Muscle layer of colon (tissue), 2 donors: Measurements from ENCODE around the gene ELMOD2.

Experiments used
- H3K27ac ChIP-seq: one replicate; pipeline ENCODE4 v1.7.0; 2013; ENCODE audit warnings: low read depth, mild to moderate bottlenecking, low read length, moderate library complexity
- H3K27me3 ChIP-seq, 2 donors: one replicate each; pipeline ENCODE4 v1.7.0; 2013; ENCODE audit warnings: low read length in 2 of 2, mild to moderate bottlenecking in 2 of 2; ENCODE audit not compliant: insufficient read depth in 2 of 2, control insufficient read depth in 1 of 2
- H3K36me3 ChIP-seq: one replicate; pipeline ENCODE4 v1.7.0; 2013; ENCODE audit warnings: mild to moderate bottlenecking, low read length; ENCODE audit not compliant: insufficient read depth
- H3K4me1 ChIP-seq: one replicate; pipeline ENCODE4 v1.7.0; 2013; ENCODE audit warnings: mild to moderate bottlenecking, low read length; ENCODE audit not compliant: insufficient read depth
- H3K4me3 ChIP-seq, 2 donors: one replicate each; pipeline ENCODE4 v1.7.0; 2013; ENCODE audit warnings: low read length in 2 of 2, low read depth in 1 of 2, mild to moderate bottlenecking in 1 of 2, moderate library complexity in 1 of 2
- H3K9ac ChIP-seq: one replicate; pipeline ENCODE4 v1.7.0; 2013; ENCODE audit warnings: low read length
- H3K9me3 ChIP-seq: one replicate; pipeline ENCODE4 v1.7.0; 2013; ENCODE audit warnings: mild to moderate bottlenecking, low read length
- donor health status: abdominal sarcoma.
- donor health status: Adenocarcinoma of cecum.

ELMOD2 gene

DNA sequence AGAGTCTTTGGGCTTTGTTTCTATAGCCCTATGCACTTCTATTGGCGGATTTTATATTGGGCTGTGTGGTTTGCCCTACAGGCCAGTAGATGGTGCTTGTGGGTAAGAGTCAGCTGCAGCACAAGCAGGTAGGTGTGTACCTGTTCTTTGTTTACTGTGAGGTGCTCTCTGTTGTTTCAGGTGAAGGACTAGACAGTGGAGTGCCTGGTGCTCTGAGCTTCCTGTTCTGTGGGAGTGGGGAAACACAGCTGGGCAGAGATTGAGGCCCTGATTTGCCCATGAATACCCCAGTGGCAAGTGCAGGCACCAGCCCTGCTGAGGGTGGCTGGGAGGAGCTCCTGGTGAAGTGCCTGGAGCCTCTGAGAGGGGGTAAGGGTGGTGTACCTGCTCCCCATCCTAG is 71.1 kb downstream of the ELMOD2 start:
- Histone ChIP-seq H3K27ac (no peak overlapping the region), H3K9ac (no peak overlapping the region), H3K36me3 (no peaks in the 10 kb centered on the region), H3K4me3 (no peak overlapping the region), H3K4me1 (no peaks in the 10 kb centered on the region), H3K9me3 (no peaks in the 10 kb centered on the region), H3K27me3 (no peaks in the 10 kb centered on the region)

- no peak overlapping the region for H3K4me3 ChIP-seq
- H3K36me3 ChIP-seq, result no peaks in the 10 kb centered on the region
- H3K27me3 ChIP-seq, result no peaks in the 10 kb centered on the region
- H3K4me1 ChIP-seq, result no peaks in the 10 kb centered on the region
- no peaks in the 10 kb centered on the region for H3K9me3 ChIP-seq
- H3K27ac ChIP-seq, result no peak overlapping the region
- H3K9ac ChIP-seq, result no peak overlapping the region
Observed at GRCh38 chr4:140600408-140600807, 76.4 kb downstream of the ELMOD2 start.

DNA sequence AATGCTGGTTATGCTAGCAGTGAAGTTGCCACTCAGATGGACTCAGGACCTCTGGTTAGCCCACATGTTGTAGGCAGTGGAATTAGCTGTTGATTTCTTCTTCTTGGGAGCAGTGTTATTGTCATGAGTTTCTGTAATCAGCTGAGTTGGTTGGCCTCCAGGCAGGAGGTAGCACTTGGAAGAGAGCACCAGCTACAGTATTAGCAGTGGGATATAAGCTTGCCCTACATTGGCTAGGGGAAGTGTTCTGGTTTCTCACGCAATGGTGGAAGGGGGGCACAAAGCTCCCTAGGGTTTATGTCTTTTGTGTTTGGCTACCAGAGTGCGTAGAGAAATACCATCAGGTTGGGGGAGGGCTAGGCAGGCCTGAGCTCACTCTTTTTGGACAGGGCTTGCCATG is 78.7 kb downstream of the ELMOD2 start:
- no peaks in the 10 kb centered on the region for H3K36me3 ChIP-seq
- H3K27me3 ChIP-seq, result no peaks in the 10 kb centered on the region
- no peak overlapping the region for H3K4me3 ChIP-seq
- H3K9ac ChIP-seq, result no peak overlapping the region
- H3K4me1 ChIP-seq, result no peaks in the 10 kb centered on the region
- no peaks in the 10 kb centered on the region for H3K9me3 ChIP-seq
- H3K27ac ChIP-seq, result no peak overlapping the region

- Histone ChIP-seq H3K27ac (no peak overlapping the region), H3K27me3 (no peaks in the 10 kb centered on the region), H3K9ac (no peak overlapping the region), H3K4me3 (no peak overlapping the region), H3K4me1 (no peaks in the 10 kb centered on the region), H3K9me3 (no peaks in the 10 kb centered on the region), H3K36me3 (no peaks in the 10 kb centered on the region)
Observed at GRCh38 chr4:140603286-140603685, 79.3 kb downstream of the ELMOD2 start.
